Measurements from ENCODE around the gene PET117.

- TF ChIP-seq, protein P1, sequence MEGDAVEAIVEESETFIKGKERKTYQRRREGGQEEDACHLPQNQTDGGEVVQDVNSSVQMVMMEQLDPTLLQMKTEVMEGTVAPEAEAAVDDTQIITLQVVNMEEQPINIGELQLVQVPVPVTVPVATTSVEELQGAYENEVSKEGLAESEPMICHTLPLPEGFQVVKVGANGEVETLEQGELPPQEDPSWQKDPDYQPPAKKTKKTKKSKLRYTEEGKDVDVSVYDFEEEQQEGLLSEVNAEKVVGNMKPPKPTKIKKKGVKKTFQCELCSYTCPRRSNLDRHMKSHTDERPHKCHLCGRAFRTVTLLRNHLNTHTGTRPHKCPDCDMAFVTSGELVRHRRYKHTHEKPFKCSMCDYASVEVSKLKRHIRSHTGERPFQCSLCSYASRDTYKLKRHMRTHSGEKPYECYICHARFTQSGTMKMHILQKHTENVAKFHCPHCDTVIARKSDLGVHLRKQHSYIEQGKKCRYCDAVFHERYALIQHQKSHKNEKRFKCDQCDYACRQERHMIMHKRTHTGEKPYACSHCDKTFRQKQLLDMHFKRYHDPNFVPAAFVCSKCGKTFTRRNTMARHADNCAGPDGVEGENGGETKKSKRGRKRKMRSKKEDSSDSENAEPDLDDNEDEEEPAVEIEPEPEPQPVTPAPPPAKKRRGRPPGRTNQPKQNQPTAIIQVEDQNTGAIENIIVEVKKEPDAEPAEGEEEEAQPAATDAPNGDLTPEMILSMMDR (IDR thresholded peaks at IDR 0.05): no peak
- no peak for TF ChIP-seq POLR2A (IDR thresholded peaks at IDR 0.05)
Observed at GRCh38 chr20:18101125-18101810, 36.4 kb upstream of the PET117 start.
